ENCODE measurements around the gene ADCY5. TPM values are rescaled to one million over a fixed set of nuclear protein-coding genes. Genes with fewer than 3 reads are reported as not detected.
"Not testable (repeated sequence)": the region's sequence is repeated elsewhere in the genome, so short reads cannot be mapped to it uniquely, and the experiment has no call there.

The ADCY5 gene
- polyA plus RNA-seq, 2 donors, result 4.4 to 5.0 TPM

DNA sequence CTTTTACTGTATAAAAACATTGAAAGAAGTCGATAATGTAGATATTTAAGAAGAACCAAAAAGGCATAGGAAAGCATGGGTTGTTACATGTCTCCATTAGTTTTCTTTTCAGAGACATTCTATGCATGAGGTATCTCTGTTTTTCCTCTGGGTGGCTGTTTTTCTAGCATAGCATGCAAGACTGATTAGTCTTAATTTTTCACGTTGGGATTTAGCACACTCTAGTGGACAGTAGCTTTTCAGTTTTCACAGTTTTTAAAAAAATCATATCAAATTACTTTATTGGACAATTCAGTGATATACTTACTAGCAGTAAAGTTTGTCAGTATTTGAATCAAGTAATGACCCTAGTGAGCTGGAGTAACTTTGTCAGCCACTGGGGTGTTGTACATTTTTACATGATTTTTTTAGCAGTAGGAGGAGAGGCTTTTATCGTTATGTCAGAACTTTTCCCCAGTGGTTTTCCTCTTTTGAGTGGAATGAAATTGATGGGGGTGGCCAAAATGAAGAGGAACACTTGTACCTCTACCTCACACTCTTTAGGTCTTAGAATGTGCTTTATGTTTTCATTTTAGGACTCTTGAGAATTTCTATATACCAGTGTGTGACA is 190.0 kb downstream of the ADCY5 start:
- no peak overlapping the region for H3K4me3 ChIP-seq (ENCODE audit: low read depth in 1 of 2, low read length in 2 of 2)
- 44 to 50% methylated on average over 3 of the region's 3 CpGs for WGBS, 2 donors
- no peak overlapping the region for H3K27ac ChIP-seq (ENCODE audit: low read depth in 2 of 2, low read length in 1 of 2)
- H3K9me3 ChIP-seq (ENCODE audit: control insufficient read depth in 2 of 2, insufficient read depth in 1 of 2, low read depth in 1 of 2, low read length in 1 of 2), result no peaks in the 10 kb centered on the region
- H3K4me1 ChIP-seq (ENCODE audit: control insufficient read depth in 2 of 2, insufficient read depth in 2 of 2, low read length in 1 of 2), result no peaks in the 10 kb centered on the region
- no peaks in the 10 kb centered on the region for H3K27me3 ChIP-seq (ENCODE audit: control insufficient read depth in 1 of 2, insufficient read depth in 2 of 2, low read length in 2 of 2)
- H3K36me3 ChIP-seq (ENCODE audit: control insufficient read depth in 2 of 2, insufficient read depth in 2 of 2, low read length in 1 of 2), result no peaks in the 10 kb centered on the region

DNA sequence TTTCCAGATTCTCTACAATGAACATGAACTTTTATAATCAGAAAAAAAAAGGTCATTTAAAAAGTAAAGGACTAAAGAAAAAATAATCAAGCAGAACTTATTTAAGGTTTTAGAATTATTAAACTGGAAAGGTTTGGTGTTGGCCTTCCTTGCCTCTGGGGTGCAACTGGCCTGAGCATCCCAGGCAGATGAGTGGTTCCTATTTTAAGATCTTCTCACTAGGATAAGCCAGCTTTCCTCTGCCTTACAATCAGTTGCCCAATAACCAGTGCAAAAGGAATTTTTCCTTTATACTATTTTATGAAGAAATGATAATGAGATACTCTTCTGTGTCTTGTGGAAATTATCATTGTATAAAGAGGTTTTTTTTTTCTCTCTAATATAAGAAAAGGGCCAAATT is 190.5 kb downstream of the ADCY5 start:
- Histone ChIP-seq H3K36me3 (ENCODE audit: control insufficient read depth in 2 of 2, insufficient read depth in 2 of 2, low read length in 1 of 2) (no peaks in the 10 kb centered on the region), H3K9me3 (ENCODE audit: control insufficient read depth in 2 of 2, insufficient read depth in 1 of 2, low read depth in 1 of 2, low read length in 1 of 2) (no peaks in the 10 kb centered on the region), H3K4me1 (ENCODE audit: control insufficient read depth in 2 of 2, insufficient read depth in 2 of 2, low read length in 1 of 2) (no peaks in the 10 kb centered on the region), H3K27me3 (ENCODE audit: control insufficient read depth in 1 of 2, insufficient read depth in 2 of 2, low read length in 2 of 2) (no peaks in the 10 kb centered on the region), H3K4me3 (ENCODE audit: low read depth in 1 of 2, low read length in 2 of 2) (no peak overlapping the region), H3K27ac (ENCODE audit: low read depth in 2 of 2, low read length in 1 of 2) (no peak overlapping the region)

DNA sequence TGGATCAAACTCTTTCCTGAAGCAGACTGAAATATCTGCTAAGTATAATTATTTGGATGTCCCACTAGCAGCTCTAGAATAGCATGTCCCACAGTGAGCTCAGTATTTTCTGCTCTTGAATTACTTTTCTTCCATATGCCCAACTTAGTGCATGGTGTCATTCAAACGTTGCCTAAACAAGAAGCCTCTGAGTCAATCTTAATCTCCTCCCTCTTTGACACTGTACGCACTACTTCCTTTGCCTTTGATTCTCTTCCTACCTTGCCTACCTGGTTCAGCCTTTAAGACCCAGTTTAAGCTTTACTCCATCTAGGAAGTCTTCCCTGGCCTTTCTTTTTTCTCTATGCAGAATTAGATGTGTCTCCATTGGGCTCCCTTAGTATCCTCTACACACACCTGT is 192.6 kb downstream of the ADCY5 start:
- no peaks in the 10 kb centered on the region for H3K27me3 ChIP-seq (ENCODE audit: control insufficient read depth in 1 of 2, insufficient read depth in 2 of 2, low read length in 2 of 2)
- H3K36me3 ChIP-seq (ENCODE audit: control insufficient read depth in 2 of 2, insufficient read depth in 2 of 2, low read length in 1 of 2), result no peaks in the 10 kb centered on the region
- no peak overlapping the region for H3K27ac ChIP-seq (ENCODE audit: low read depth in 2 of 2, low read length in 1 of 2)
- no peak overlapping the region for H3K4me3 ChIP-seq (ENCODE audit: low read depth in 1 of 2, low read length in 2 of 2)
- no peaks in the 10 kb centered on the region for H3K9me3 ChIP-seq (ENCODE audit: control insufficient read depth in 2 of 2, insufficient read depth in 1 of 2, low read depth in 1 of 2, low read length in 1 of 2)
- H3K4me1 ChIP-seq (ENCODE audit: control insufficient read depth in 2 of 2, insufficient read depth in 2 of 2, low read length in 1 of 2), result no peaks in the 10 kb centered on the region
- 36 to 57% methylated on average over 2 of the region's 2 CpGs for WGBS, 2 donors

DNA sequence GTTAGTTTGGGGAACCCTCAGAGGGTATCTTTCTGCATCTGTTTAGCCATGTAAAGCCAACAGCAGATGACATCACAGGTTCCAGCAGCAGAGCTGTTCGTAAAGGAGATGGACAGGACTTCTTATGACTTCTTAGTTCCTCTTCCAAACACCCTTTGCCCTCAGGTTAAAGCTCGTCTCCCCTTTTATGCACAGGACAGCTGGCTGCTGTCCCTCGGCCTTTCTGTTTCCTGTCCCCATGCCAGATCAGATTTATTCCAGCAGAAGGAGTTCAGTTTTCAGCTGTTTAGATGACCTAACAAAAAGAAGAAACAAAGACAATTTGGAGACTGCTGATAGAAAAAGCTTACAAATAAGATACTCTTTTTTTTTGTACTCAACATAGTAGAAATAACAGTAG is 202.0 kb downstream of the ADCY5 start:
- no peak overlapping the region for H3K27ac ChIP-seq (ENCODE audit: low read depth in 2 of 2, low read length in 1 of 2)
- no peaks in the 10 kb centered on the region for H3K9me3 ChIP-seq (ENCODE audit: control insufficient read depth in 2 of 2, insufficient read depth in 1 of 2, low read depth in 1 of 2, low read length in 1 of 2)
- H3K36me3 ChIP-seq (ENCODE audit: control insufficient read depth in 2 of 2, insufficient read depth in 2 of 2, low read length in 1 of 2), result peaks cover 0 to 2% of the 10 kb centered on the region in 2 donors
- no peaks in the 10 kb centered on the region for H3K27me3 ChIP-seq (ENCODE audit: control insufficient read depth in 1 of 2, insufficient read depth in 2 of 2, low read length in 2 of 2)
- WGBS, 2 donors, result 46 to 47% methylated on average over 3 of the region's 3 CpGs
- H3K4me1 ChIP-seq (ENCODE audit: control insufficient read depth in 2 of 2, insufficient read depth in 2 of 2, low read length in 1 of 2), result no peaks in the 10 kb centered on the region
- no peak overlapping the region for H3K4me3 ChIP-seq (ENCODE audit: low read depth in 1 of 2, low read length in 2 of 2)

DNA sequence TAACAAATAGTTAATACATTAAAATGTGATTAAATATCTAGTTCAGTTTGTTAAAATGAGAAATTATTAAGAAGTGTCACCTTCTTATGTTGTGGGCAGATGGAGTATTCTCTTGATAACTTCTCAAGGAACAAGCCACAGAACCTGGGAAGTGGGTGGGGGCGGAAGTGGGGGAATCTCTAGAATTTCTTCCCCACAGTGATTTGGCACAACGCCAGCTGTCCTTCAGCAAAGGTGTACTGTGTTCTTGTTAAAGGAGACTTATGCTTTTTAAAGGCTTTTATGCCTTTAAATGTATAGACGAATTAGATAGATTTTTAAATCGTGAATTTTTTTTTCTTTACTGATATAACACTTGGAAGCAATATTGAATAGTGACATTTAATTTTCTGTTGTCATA is 204.8 kb downstream of the ADCY5 start:
- peaks cover 0 to 2% of the 10 kb centered on the region in 2 donors for H3K36me3 ChIP-seq (ENCODE audit: control insufficient read depth in 2 of 2, insufficient read depth in 2 of 2, low read length in 1 of 2)
- H3K4me3 ChIP-seq (ENCODE audit: low read depth in 1 of 2, low read length in 2 of 2), result no peak overlapping the region
- H3K4me1 ChIP-seq (ENCODE audit: control insufficient read depth in 2 of 2, insufficient read depth in 2 of 2, low read length in 1 of 2), result no peaks in the 10 kb centered on the region
- H3K27me3 ChIP-seq (ENCODE audit: control insufficient read depth in 1 of 2, insufficient read depth in 2 of 2, low read length in 2 of 2), result no peaks in the 10 kb centered on the region
- H3K27ac ChIP-seq (ENCODE audit: low read depth in 2 of 2, low read length in 1 of 2), result no peak overlapping the region
- H3K9me3 ChIP-seq (ENCODE audit: control insufficient read depth in 2 of 2, insufficient read depth in 1 of 2, low read depth in 1 of 2, low read length in 1 of 2), result no peaks in the 10 kb centered on the region
- WGBS, 2 donors, result 72 to 77% methylated on average over 4 of the region's 4 CpGs

DNA sequence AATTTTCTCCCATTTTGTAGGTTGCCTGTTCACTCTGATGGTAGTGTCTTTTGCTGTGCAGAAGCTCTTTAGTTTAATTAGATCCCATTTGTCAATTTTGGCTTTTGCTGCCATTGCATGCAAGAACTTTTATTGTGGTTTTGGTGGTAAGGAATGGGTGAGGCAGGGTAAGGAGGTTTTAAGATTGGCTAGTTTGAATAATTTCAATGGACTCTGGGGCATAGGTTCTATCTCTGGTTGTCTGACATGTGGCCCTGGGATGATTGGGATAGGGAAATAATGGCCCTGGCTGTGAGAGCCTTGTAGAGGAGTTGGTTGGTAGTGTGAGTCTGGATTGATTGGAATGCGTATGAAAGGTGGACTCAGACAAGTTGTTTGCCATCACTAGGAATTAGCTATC is 209.1 kb downstream of the ADCY5 start:
- H3K4me1 ChIP-seq (ENCODE audit: control insufficient read depth in 2 of 2, insufficient read depth in 2 of 2, low read length in 1 of 2), result no peaks in the 10 kb centered on the region
- H3K9me3 ChIP-seq (ENCODE audit: control insufficient read depth in 2 of 2, insufficient read depth in 1 of 2, low read depth in 1 of 2, low read length in 1 of 2), result no peaks in the 10 kb centered on the region
- no peak overlapping the region for H3K27ac ChIP-seq (ENCODE audit: low read depth in 2 of 2, low read length in 1 of 2)
- WGBS, 2 donors, result 98 to 100% methylated on average over 1 of the region's 1 CpG
- H3K27me3 ChIP-seq (ENCODE audit: control insufficient read depth in 1 of 2, insufficient read depth in 2 of 2, low read length in 2 of 2), result no peaks in the 10 kb centered on the region
- H3K4me3 ChIP-seq (ENCODE audit: low read depth in 1 of 2, low read length in 2 of 2), result no peak overlapping the region
- no peaks in the 10 kb centered on the region for H3K36me3 ChIP-seq (ENCODE audit: control insufficient read depth in 2 of 2, insufficient read depth in 2 of 2, low read length in 1 of 2)

DNA sequence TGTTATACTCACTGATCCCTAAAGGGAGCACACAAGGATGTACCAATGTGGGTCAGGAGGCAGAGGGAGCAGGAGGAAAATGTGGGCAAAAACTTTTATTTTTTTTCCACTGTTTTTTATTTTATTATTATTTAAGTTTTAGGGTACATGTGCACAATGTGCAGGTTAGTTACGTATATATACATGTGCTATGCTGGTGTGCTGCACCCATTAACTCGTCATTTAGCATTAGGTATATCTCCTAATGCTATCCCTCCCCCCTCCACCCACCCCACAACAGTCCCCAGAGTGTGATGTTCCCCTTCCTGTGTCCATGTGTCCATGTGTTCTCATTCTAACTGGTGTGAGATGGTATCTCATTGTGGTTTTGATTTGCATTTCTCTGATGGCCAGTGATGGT is 209.7 kb downstream of the ADCY5 start:
- not testable (repeated sequence) for H3K4me3 ChIP-seq (ENCODE audit: low read depth in 1 of 2, low read length in 2 of 2); H3K9me3 ChIP-seq (ENCODE audit: control insufficient read depth in 2 of 2, insufficient read depth in 1 of 2, low read depth in 1 of 2, low read length in 1 of 2); H3K36me3 ChIP-seq (ENCODE audit: control insufficient read depth in 2 of 2, insufficient read depth in 2 of 2, low read length in 1 of 2); H3K27me3 ChIP-seq (ENCODE audit: control insufficient read depth in 1 of 2, insufficient read depth in 2 of 2, low read length in 2 of 2); H3K27ac ChIP-seq (ENCODE audit: low read depth in 2 of 2, low read length in 1 of 2); H3K4me1 ChIP-seq (ENCODE audit: control insufficient read depth in 2 of 2, insufficient read depth in 2 of 2, low read length in 1 of 2)
- WGBS, 2 donors, result 94 to 97% methylated on average over 2 of the region's 2 CpGs

DNA sequence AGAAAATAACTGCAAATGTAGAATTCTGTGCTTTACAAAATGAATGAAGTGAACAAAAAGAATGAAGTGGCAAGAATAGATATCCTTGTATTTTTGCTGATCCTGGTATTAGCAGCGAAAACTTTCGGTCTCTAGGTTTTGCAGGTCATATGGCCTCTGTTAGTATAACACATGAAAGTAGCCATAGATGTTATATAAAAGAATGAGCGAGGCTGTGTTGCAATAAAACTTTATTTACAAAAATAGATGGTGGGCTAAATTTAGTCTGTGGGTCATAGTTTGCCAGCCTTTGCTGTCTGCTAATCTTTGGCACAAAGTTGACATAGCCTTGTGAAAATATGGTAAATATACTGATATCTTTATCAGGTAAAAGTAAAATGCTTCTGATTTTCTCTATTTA is 212.0 kb downstream of the ADCY5 start:
- Histone ChIP-seq H3K9me3 (ENCODE audit: control insufficient read depth in 2 of 2, insufficient read depth in 1 of 2, low read depth in 1 of 2, low read length in 1 of 2) (no peaks in the 10 kb centered on the region), H3K36me3 (ENCODE audit: control insufficient read depth in 2 of 2, insufficient read depth in 2 of 2, low read length in 1 of 2) (no peaks in the 10 kb centered on the region), H3K27me3 (ENCODE audit: control insufficient read depth in 1 of 2, insufficient read depth in 2 of 2, low read length in 2 of 2) (no peaks in the 10 kb centered on the region), H3K4me1 (ENCODE audit: control insufficient read depth in 2 of 2, insufficient read depth in 2 of 2, low read length in 1 of 2) (no peaks in the 10 kb centered on the region), H3K27ac (ENCODE audit: low read depth in 2 of 2, low read length in 1 of 2) (no peak overlapping the region), H3K4me3 (ENCODE audit: low read depth in 1 of 2, low read length in 2 of 2) (no peak overlapping the region)
- 96 to 97% methylated on average over 3 of the region's 3 CpGs for WGBS, 2 donors

Other genes starting within 250 kb of the ADCY5 start
- 10 to 100 TPM in 1 of 2 donors, 1 to 10 TPM in 1; 3.2 to 11.5 TPM for gene SEC22A, start 247.1 kb downstream of the ADCY5 start, polyA plus RNA-seq
- 10 to 100 TPM; 12.0 to 17.1 TPM for gene HACD2, start 136.0 kb upstream of the ADCY5 start, polyA plus RNA-seq

Measured in esophagus (tissue), 2 donors.